GM19452 (cell line): ENCODE measurements around the gene IFI27.

Source experiments
- ATAC-seq: cut with Tn5 transposase; IDR thresholded peaks from one replicate; pipeline ENCODE4 v1.9.1; 2021; ENCODE audit not compliant: unreplicated experiment

The IFI27 gene

GRCh38 chr14:94102768-94103482, 7.6 kb upstream of the IFI27 start:
- no peak for ATAC-seq

GRCh38 chr14:94103554-94104150, 6.9 kb upstream of the IFI27 start:
- ATAC-seq, result no peak

- no peak for ATAC-seq
These were observed 5.8 kb upstream of the IFI27 start for GRCh38 chr14:94104731-94105130.

GRCh38 chr14:94109915-94110250, 653 bp upstream of the IFI27 start:
- ATAC-seq, result no peak

- no peak for ATAC-seq
These were observed 950 bp downstream of the IFI27 start for GRCh38 chr14:94111276-94112095.

- no peak for ATAC-seq
These were observed 2.1 kb downstream of the IFI27 start for GRCh38 chr14:94112513-94113063.

GRCh38 chr14:94113073-94113472, 2.5 kb downstream of the IFI27 start:
- ATAC-seq, result no peak

- no peak for ATAC-seq
These were observed 3.0 kb downstream of the IFI27 start for GRCh38 chr14:94113490-94113889.

GRCh38 chr14:94113908-94114588, 3.5 kb downstream of the IFI27 start:
- no peak for ATAC-seq

GRCh38 chr14:94114589-94115057, 4.1 kb downstream of the IFI27 start:
- no peak for ATAC-seq

- ATAC-seq, result no peak
These were observed 4.6 kb downstream of the IFI27 start for GRCh38 chr14:94115058-94115591.

GRCh38 chr14:94115631-94116030, 5.1 kb downstream of the IFI27 start:
- no peak for ATAC-seq

GRCh38 chr14:94116701-94117100, 6.2 kb downstream of the IFI27 start:
- no peak for ATAC-seq

- no peak for ATAC-seq
These were observed 7.3 kb downstream of the IFI27 start for GRCh38 chr14:94117856-94118255.

GRCh38 chr14:94119071-94119470, 8.5 kb downstream of the IFI27 start:
- no peak for ATAC-seq

- no peak for ATAC-seq
These were observed 10.3 kb downstream of the IFI27 start for GRCh38 chr14:94120667-94121340.

GRCh38 chr14:94121485-94121884, 10.9 kb downstream of the IFI27 start:
- ATAC-seq, result no peak

- ATAC-seq, result no peak
These were observed 11.9 kb downstream of the IFI27 start for GRCh38 chr14:94122438-94122837.

- ATAC-seq, result no peak
These were observed 12.8 kb downstream of the IFI27 start for GRCh38 chr14:94123296-94123695.

GRCh38 chr14:94123868-94124267, 13.3 kb downstream of the IFI27 start:
- ATAC-seq, result no peak
